ENCODE results near the gene RAPGEF5. TPM values are rescaled to one million over a fixed set of nuclear protein-coding genes. Genes with fewer than 3 reads are reported as not detected.

The RAPGEF5 gene
- total RNA-seq (2022; extraction: Qiagen RNA extraction; ENCODE audit: low read depth), result 0.05 to 0.43 TPM (median 0.09 TPM) in 5 replicates

GRCh38 chr7:22356701-22357310 lies at the start of gene RAPGEF5:
TSS of gene RAPGEF5 (minus strand) at chr7:22357154. CDS start at chr7:22357060, 94 bp downstream.

Other genes with a start within 250 kb of the RAPGEF5 start
- 0.03 to 0.21 TPM (median 0.17 TPM) in 3 of 5 replicates, not detected in the others for gene STEAP1B, start 143.0 kb upstream of the RAPGEF5 start, total RNA-seq (2022; extraction: Qiagen RNA extraction; ENCODE audit: low read depth)